HL-60 (cell line): ENCODE results near the gene KRTAP10-7.
"Not testable (repeated sequence)": the region's sequence is repeated elsewhere in the genome, so short reads cannot be mapped to it uniquely, and the experiment has no call there.

Source experiments
- DNase-seq, 2 experiments: peaks; one replicate each; pipeline ENCODE4 v3.0.0-alpha.2; 2010 to 2020; ENCODE audit warnings: low read depth in 1 of 2, low spot score in 1 of 2
- H3K27ac ChIP-seq: fragments of 250-450 bp; sonication (Bioruptor Pico); replicated peaks from 2 replicates; pipeline ENCODE4 v1.5.1; 2020; ENCODE audit warnings: mild to moderate bottlenecking, moderate library complexity
- H3K27me3 ChIP-seq: fragments of 250-450 bp; sonication (Bioruptor Pico); 2 replicates; pipeline ENCODE4 v1.5.1; 2021; ENCODE audit warnings: mild to moderate bottlenecking, moderate library complexity; ENCODE audit not compliant: insufficient read depth, poor library complexity, severe bottlenecking
- H3K4me3 ChIP-seq: replicated peaks from 2 replicates; pipeline ENCODE4 v1.5.1; 2011; ENCODE audit warnings: mild to moderate bottlenecking, control low read depth, low read length; ENCODE audit not compliant: insufficient read depth
- CTCF ChIP-seq: IDR thresholded peaks from one replicate; pipeline ENCODE4 v1.5.1; 2011; ENCODE audit warnings: low read length, control low read depth, inconsistent platforms; ENCODE audit not compliant: insufficient read depth
- GABPA ChIP-seq: IDR thresholded peaks from 2 replicates; pipeline ENCODE4 v1.6.1; 2012; ENCODE audit warnings: low read depth
- POLR2AphosphoS5 ChIP-seq: IDR thresholded peaks from 2 replicates; pipeline ENCODE4 v1.6.1; 2012; ENCODE audit warnings: low read depth
- SPI1 ChIP-seq: IDR thresholded peaks from 2 replicates; pipeline ENCODE4 v1.6.1; 2012; ENCODE audit warnings: low read depth, mild to moderate bottlenecking, borderline replicate concordance
- TF ChIP-seq, protein P1 (sequence below): IDR thresholded peaks from 2 replicates; pipeline ENCODE4 v1.6.1; 2012; ENCODE audit warnings: low read depth; ENCODE audit not compliant: insufficient replicate concordance

KRTAP10-7 gene

GRCh38 chr21:44626262-44626661 lies 25.9 kb downstream of the KRTAP10-7 start:
- no peak overlapping the region for H3K27ac ChIP-seq
- no peaks in the 10 kb centered on the region for H3K27me3 ChIP-seq
- no peak for DNase-seq
- H3K4me3 ChIP-seq: no peak overlapping the region
- TF ChIP-seq SPI1 (no peak), CTCF (no peak), POLR2AphosphoS5 (no peak), GABPA (no peak)
- TF ChIP-seq, protein P1, sequence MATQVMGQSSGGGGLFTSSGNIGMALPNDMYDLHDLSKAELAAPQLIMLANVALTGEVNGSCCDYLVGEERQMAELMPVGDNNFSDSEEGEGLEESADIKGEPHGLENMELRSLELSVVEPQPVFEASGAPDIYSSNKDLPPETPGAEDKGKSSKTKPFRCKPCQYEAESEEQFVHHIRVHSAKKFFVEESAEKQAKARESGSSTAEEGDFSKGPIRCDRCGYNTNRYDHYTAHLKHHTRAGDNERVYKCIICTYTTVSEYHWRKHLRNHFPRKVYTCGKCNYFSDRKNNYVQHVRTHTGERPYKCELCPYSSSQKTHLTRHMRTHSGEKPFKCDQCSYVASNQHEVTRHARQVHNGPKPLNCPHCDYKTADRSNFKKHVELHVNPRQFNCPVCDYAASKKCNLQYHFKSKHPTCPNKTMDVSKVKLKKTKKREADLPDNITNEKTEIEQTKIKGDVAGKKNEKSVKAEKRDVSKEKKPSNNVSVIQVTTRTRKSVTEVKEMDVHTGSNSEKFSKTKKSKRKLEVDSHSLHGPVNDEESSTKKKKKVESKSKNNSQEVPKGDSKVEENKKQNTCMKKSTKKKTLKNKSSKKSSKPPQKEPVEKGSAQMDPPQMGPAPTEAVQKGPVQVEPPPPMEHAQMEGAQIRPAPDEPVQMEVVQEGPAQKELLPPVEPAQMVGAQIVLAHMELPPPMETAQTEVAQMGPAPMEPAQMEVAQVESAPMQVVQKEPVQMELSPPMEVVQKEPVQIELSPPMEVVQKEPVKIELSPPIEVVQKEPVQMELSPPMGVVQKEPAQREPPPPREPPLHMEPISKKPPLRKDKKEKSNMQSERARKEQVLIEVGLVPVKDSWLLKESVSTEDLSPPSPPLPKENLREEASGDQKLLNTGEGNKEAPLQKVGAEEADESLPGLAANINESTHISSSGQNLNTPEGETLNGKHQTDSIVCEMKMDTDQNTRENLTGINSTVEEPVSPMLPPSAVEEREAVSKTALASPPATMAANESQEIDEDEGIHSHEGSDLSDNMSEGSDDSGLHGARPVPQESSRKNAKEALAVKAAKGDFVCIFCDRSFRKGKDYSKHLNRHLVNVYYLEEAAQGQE: no peak

- Histone ChIP-seq H3K4me3 (no peak within 1 kb of the TSS), H3K27me3 (no peaks in the 10 kb centered on the region), H3K27ac (no peak within 1 kb of the TSS)
- no peak for DNase-seq
- TF ChIP-seq POLR2AphosphoS5 (no peak), SPI1 (no peak), GABPA (no peak), CTCF (no peak)
- TF ChIP-seq, protein P1: no peak
These were observed 26.3 kb downstream of the KRTAP10-7 start, which contains the start of gene KRTAP10-9 for GRCh38 chr21:44626673-44627143. Gene KRTAP10-9 (plus strand): TSS chr21:44627093. CDS start chr21:44627172, 79 bp downstream.

GRCh38 chr21:44627181-44627822 lies 26.9 kb downstream of the KRTAP10-7 start:
- H3K27ac ChIP-seq, DNase-seq, H3K27me3 ChIP-seq, H3K4me3 ChIP-seq: not testable (repeated sequence)

GRCh38 chr21:44627831-44628233 lies 27.4 kb downstream of the KRTAP10-7 start:
- H3K27me3 ChIP-seq, H3K4me3 ChIP-seq, DNase-seq, H3K27ac ChIP-seq: not testable (repeated sequence)

GRCh38 chr21:44628707-44629391 lies 28.5 kb downstream of the KRTAP10-7 start:
- H3K27me3 ChIP-seq: no peaks in the 10 kb centered on the region
- no peak overlapping the region for H3K4me3 ChIP-seq
- no peak for TF ChIP-seq SPI1
- TF ChIP-seq GABPA: no peak
- TF ChIP-seq POLR2AphosphoS5: no peak
- TF ChIP-seq, protein P1: no peak
- no peak for TF ChIP-seq CTCF
- H3K27ac ChIP-seq: no peak overlapping the region
- no peak for DNase-seq
